GM23338 (cell line): ENCODE results near the gene METTL5. TPM values are rescaled to one million over a fixed set of nuclear protein-coding genes. Genes with fewer than 3 reads are reported as not detected.

Experiments used
- ATAC-seq: fragments of 200-7000 bp; cut with Tn5 transposase; 3 replicates; pipeline ENCODE4 v1.9.1; 2020
- DNase-seq: peaks from one replicate; pipeline ENCODE4 v3.0.0-alpha.2; 2015; ENCODE audit warnings: low spot score
- H2AFZ ChIP-seq: fragments of 200-600 bp; sonication (generic); 2 replicates; pipeline ENCODE4 v1.8.0; 2016; ENCODE audit warnings: antibody characterized with exemption, mild to moderate bottlenecking, moderate library complexity
- H3F3A ChIP-seq: fragments of 200-600 bp; sonication (generic); replicated peaks from 2 replicates; pipeline ENCODE4 v1.8.0; 2017; ENCODE audit warnings: antibody characterized with exemption, mixed run types, low read depth
- H3K27ac ChIP-seq: fragments of 200-600 bp; sonication (generic); 2 replicates; pipeline ENCODE4 v1.6.1; 2016; ENCODE audit warnings: low read depth
- H3K27me3 ChIP-seq: fragments of 200-600 bp; sonication (generic); 2 replicates; pipeline ENCODE4 v1.8.0; 2016; ENCODE audit warnings: mild to moderate bottlenecking, mixed run types, moderate library complexity; ENCODE audit not compliant: insufficient read depth
- H3K36me3 ChIP-seq: fragments of 200-600 bp; sonication (generic); 2 replicates; pipeline ENCODE4 v1.8.0; 2016; ENCODE audit warnings: mild to moderate bottlenecking; ENCODE audit not compliant: insufficient read depth
- H3K4me1 ChIP-seq: fragments of 200-600 bp; sonication (generic); 2 replicates; pipeline ENCODE4 v1.8.0; 2016; ENCODE audit warnings: mild to moderate bottlenecking, moderate library complexity; ENCODE audit not compliant: insufficient read depth
- H3K4me2 ChIP-seq: fragments of 200-600 bp; sonication (generic); 2 replicates; pipeline ENCODE4 v1.7.1; 2017; ENCODE audit warnings: mixed run types
- H3K4me3 ChIP-seq: fragments of 200-600 bp; sonication (generic); 2 replicates; pipeline ENCODE4 v1.6.1; 2016; ENCODE audit warnings: mixed run types
- H3K79me2 ChIP-seq: fragments of 200-600 bp; sonication (generic); replicated peaks from 2 replicates; pipeline ENCODE4 v1.8.0; 2017; ENCODE audit warnings: mild to moderate bottlenecking; ENCODE audit not compliant: insufficient read depth
- H3K9me2 ChIP-seq: fragments of 200-600 bp; sonication (generic); 2 replicates; pipeline ENCODE4 v1.8.0; 2017; ENCODE audit not compliant: insufficient read depth
- H4K20me1 ChIP-seq: fragments of 200-600 bp; sonication (generic); replicated peaks from 2 replicates; pipeline ENCODE4 v1.8.0; 2017; ENCODE audit warnings: mild to moderate bottlenecking; ENCODE audit not compliant: insufficient read depth
- H3K27ac Mint-ChIP-seq: 2 replicates; pipeline ENCODE4 v1.8.0; 2020; ENCODE audit warnings: inconsistent platforms, mild to moderate bottlenecking, moderate library complexity, mixed read lengths
- H3K27me3 Mint-ChIP-seq: 3 replicates; pipeline ENCODE4 v1.8.0; 2022; ENCODE audit warnings: low read depth, mild to moderate bottlenecking, moderate library complexity, mixed read lengths, inconsistent platforms; ENCODE audit not compliant: insufficient read depth, poor library complexity
- H3K36me3 Mint-ChIP-seq: 3 replicates; pipeline ENCODE4 v1.8.0; 2021; ENCODE audit warnings: low read depth, mild to moderate bottlenecking, inconsistent platforms, moderate library complexity, mixed read lengths
- H3K4me1 Mint-ChIP-seq: 3 replicates; pipeline ENCODE4 v1.8.0; 2020; ENCODE audit warnings: mild to moderate bottlenecking, inconsistent platforms, mixed read lengths
- H3K4me3 Mint-ChIP-seq: 3 replicates; pipeline ENCODE4 v1.8.0; 2021; ENCODE audit warnings: moderate library complexity, mild to moderate bottlenecking, inconsistent platforms, mixed read lengths
- H3K9me3 Mint-ChIP-seq: 3 replicates; pipeline ENCODE4 v1.8.0; 2020; ENCODE audit warnings: moderate library complexity, mild to moderate bottlenecking, inconsistent platforms, mixed read lengths
- CREB1 ChIP-seq: fragments of 250-450 bp; sonication (Bioruptor Pico); IDR thresholded peaks from 2 replicates; pipeline ENCODE4 v1.5.0; 2020; ENCODE audit warnings: low read depth, mild to moderate bottlenecking, moderate library complexity
- CTCF ChIP-seq, 2 experiments: fragments of 200-600 bp in 1 of 2; sonication (generic) in 1 of 2; conservative IDR thresholded peaks; 2 replicates each; pipeline versions ENCODE4 v1.5.1 to v1.6.1; 2016 to 2017; ENCODE audit warnings: antibody characterized with exemption in 2 of 2, low read depth in 2 of 2, mild to moderate bottlenecking in 2 of 2, moderate library complexity in 1 of 2
- EZH2 ChIP-seq: fragments of 200-600 bp; sonication (generic); IDR thresholded peaks from one replicate; pipeline ENCODE4 v1.8.0; 2017; ENCODE audit warnings: antibody characterized with exemption, mild to moderate bottlenecking, low read depth; ENCODE audit not compliant: unreplicated experiment
- EZH2phosphoT487 ChIP-seq: fragments of 200-600 bp; sonication (generic); IDR thresholded peaks from one replicate; pipeline ENCODE4 v1.8.1; 2018; ENCODE audit warnings: antibody characterized with exemption; ENCODE audit not compliant: unreplicated experiment
- JUNB ChIP-seq: IDR thresholded peaks from one replicate; pipeline ENCODE4 v1.6.1; 2016; ENCODE audit warnings: antibody characterized with exemption; ENCODE audit not compliant: unreplicated experiment
- NANOG ChIP-seq: IDR thresholded peaks from 2 replicates; pipeline ENCODE4 v1.6.1; 2016; ENCODE audit warnings: antibody characterized with exemption, borderline replicate concordance
- POLR2AphosphoS5 ChIP-seq: IDR thresholded peaks from 2 replicates; pipeline ENCODE4 v1.6.1; 2016; ENCODE audit warnings: antibody characterized with exemption, low read depth
- REST ChIP-seq: IDR thresholded peaks from one replicate; pipeline ENCODE4 v1.6.1; 2018; ENCODE audit warnings: antibody characterized with exemption; ENCODE audit not compliant: unreplicated experiment
- STAT1 ChIP-seq: IDR thresholded peaks from one replicate; pipeline ENCODE4 v1.6.1; 2016; ENCODE audit warnings: antibody characterized with exemption; ENCODE audit not compliant: unreplicated experiment
- ZNF114 ChIP-seq: fragments of 250-450 bp; sonication (Bioruptor Pico); IDR thresholded peaks from 2 replicates; pipeline ENCODE4 v1.5.0; 2020; ENCODE audit warnings: mild to moderate bottlenecking, moderate library complexity
- ZNF331 ChIP-seq: fragments of 250-450 bp; sonication (Bioruptor Pico); IDR thresholded peaks from 2 replicates; pipeline ENCODE4 v1.5.0; 2020; ENCODE audit warnings: low read depth, mild to moderate bottlenecking, moderate library complexity
- ZNF462 ChIP-seq: fragments of 250-450 bp; sonication (Bioruptor Pico); IDR thresholded peaks from 2 replicates; pipeline ENCODE4 v1.5.0; 2020; ENCODE audit warnings: mild to moderate bottlenecking, moderate library complexity
- polyA plus RNA-seq: library from polyadenylated mRNA; unstranded; fragments of >200 nt; fragmentation: Nextera tagmentation; extraction: Ambion mirVana; gene quantifications from 2 replicates; pipeline ENCODE4 v1.2.1, GENCODE V29; 2016
- total RNA-seq: library from RNA; depleted of rRNA; stranded (reverse); fragments of >200 nt; shearing (Covaris generic); gene quantifications from 2 replicates; pipeline ENCODE4 v1.2.3, GENCODE V29; 2014
- TF ChIP-seq, protein P1 (sequence below): IDR thresholded peaks from 2 replicates; pipeline ENCODE4 v1.6.1; 2016; ENCODE audit warnings: antibody characterized with exemption

The METTL5 gene
- total and polyA plus RNA-seq, 2 experiments from 2014 or later: 74.8 to 233 TPM

DNA sequence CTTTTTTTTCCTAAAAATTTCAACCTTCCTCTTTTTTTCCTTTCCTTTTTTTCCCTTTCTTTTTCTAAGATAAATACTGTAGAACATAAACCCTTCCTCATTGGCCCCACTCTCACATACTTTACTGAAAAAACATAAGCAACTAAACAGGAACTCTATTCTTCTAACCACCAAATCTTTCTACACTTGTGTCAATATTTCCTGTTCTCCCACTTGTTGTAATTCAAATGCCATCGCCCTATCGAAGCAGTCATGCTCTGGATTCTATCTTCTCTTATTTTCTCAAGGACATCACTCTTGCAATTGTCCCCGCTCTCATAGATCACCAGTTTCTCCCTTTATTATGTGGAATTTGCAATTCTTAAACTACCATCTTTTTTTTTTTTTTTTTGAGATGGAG, 46.3 kb downstream of the METTL5 start (continued):
- TF ChIP-seq, protein P1, sequence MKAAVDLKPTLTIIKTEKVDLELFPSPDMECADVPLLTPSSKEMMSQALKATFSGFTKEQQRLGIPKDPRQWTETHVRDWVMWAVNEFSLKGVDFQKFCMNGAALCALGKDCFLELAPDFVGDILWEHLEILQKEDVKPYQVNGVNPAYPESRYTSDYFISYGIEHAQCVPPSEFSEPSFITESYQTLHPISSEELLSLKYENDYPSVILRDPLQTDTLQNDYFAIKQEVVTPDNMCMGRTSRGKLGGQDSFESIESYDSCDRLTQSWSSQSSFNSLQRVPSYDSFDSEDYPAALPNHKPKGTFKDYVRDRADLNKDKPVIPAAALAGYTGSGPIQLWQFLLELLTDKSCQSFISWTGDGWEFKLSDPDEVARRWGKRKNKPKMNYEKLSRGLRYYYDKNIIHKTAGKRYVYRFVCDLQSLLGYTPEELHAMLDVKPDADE: no peak
- TF ChIP-seq ZNF331 (CRISPR knock-in tag) (no peak), ZNF114 (CRISPR knock-in tag) (no peak), NANOG (no peak), CTCF (conservative IDR thresholded peaks at IDR 0.05; ENCODE audit: low read depth in 2 of 2) (no peak), STAT1 (no peak), JUNB (no peak), POLR2AphosphoS5 (no peak), EZH2phosphoT487 (no peak)

- Histone ChIP-seq H3K79me2 (no peaks in the 10 kb centered on the region), H3K36me3 (no peaks in the 10 kb centered on the region), H3K9me2 (no peaks in the 10 kb centered on the region), H2AFZ (no peak overlapping the region), H3K4me3 (no peak overlapping the region), H3K4me1 (no peaks in the 10 kb centered on the region), H3K4me2 (no peak overlapping the region), H3K27me3 (no peaks in the 10 kb centered on the region), H3K27ac (no peak overlapping the region), H3F3A (no peaks in the 10 kb centered on the region), H4K20me1 (no peaks in the 10 kb centered on the region)
- Mint-ChIP-seq H3K36me3 (no peaks in the 10 kb centered on the region), H3K27ac (no peak overlapping the region), H3K4me1 (no peaks in the 10 kb centered on the region; the same call in 2 of the 3 replicates), H3K9me3 (no peaks in the 10 kb centered on the region), H3K4me3 (no peak overlapping the region), H3K27me3 (no peaks in the 10 kb centered on the region)
- no peak for ATAC-seq
- no peak for DNase-seq
- TF ChIP-seq ZNF462 (no peak), ZNF114 (CRISPR knock-in tag) (no peak), REST (no peak), CREB1 (no peak), EZH2 (no peak)
Observed at GRCh38 chr2:169776252-169776761, 48.4 kb downstream of the METTL5 start.
